HG03439 (cell line): ENCODE data around the gene SLC50A1.

Source experiments
- ATAC-seq: cut with Tn5 transposase; IDR thresholded peaks from one replicate; pipeline ENCODE4 v1.9.1; 2021; ENCODE audit warnings: mild to moderate bottlenecking, moderate library complexity; ENCODE audit not compliant: unreplicated experiment

The SLC50A1 gene

GRCh38 chr1:155169541-155169940 is 33.9 kb downstream of the SLC50A1 start:
- ATAC-seq: no peak

GRCh38 chr1:155170101-155170785 is 34.6 kb downstream of the SLC50A1 start:
- no peak for ATAC-seq

- ATAC-seq: no peak
Measured at GRCh38 chr1:155170806-155171205, 35.2 kb downstream of the SLC50A1 start.

GRCh38 chr1:155171836-155172731 is 36.4 kb downstream of the SLC50A1 start:
- ATAC-seq: peak; percentile 8

- ATAC-seq: peak; percentile 81
Measured at GRCh38 chr1:155172732-155173477, 37.3 kb downstream of the SLC50A1 start, which contains the start of gene KRTCAP2. TSS of gene KRTCAP2 (minus strand) at chr1:155173304. CDS start at chr1:155173224, 80 bp downstream.

- no peak for ATAC-seq
Measured at GRCh38 chr1:155173478-155174323, 38.0 kb downstream of the SLC50A1 start, which contains the start of gene TRIM46. TSS of gene TRIM46 (plus strand) at chr1:155173849. CDS start at chr1:155173967, 118 bp downstream.

- ATAC-seq: no peak
Measured at GRCh38 chr1:155174324-155175280, 39.0 kb downstream of the SLC50A1 start.

GRCh38 chr1:155175281-155175926 is 39.8 kb downstream of the SLC50A1 start:
- no peak for ATAC-seq

GRCh38 chr1:155175927-155176371 is 40.3 kb downstream of the SLC50A1 start:
- ATAC-seq: no peak

GRCh38 chr1:155176544-155177071 is 41.0 kb downstream of the SLC50A1 start:
- no peak for ATAC-seq

- ATAC-seq: no peak
Measured at GRCh38 chr1:155177192-155177917, 41.7 kb downstream of the SLC50A1 start.

GRCh38 chr1:155177918-155178281 is 42.2 kb downstream of the SLC50A1 start:
- no peak for ATAC-seq

GRCh38 chr1:155178441-155179111 is 42.9 kb downstream of the SLC50A1 start:
- ATAC-seq: no peak

GRCh38 chr1:155179112-155180031 is 43.7 kb downstream of the SLC50A1 start:
- ATAC-seq: no peak

- no peak for ATAC-seq
Measured at GRCh38 chr1:155181371-155182051, 45.9 kb downstream of the SLC50A1 start.
